ENCODE results near the gene EYA4.

The EYA4 gene

GRCh38 chr6:133340557-133340956 lies 99.4 kb downstream of the EYA4 start:
- no peak for DNase-seq
- intact Hi-C loops (cut with DNase I), result no loop called here

GRCh38 chr6:133341607-133342158 lies 100.5 kb downstream of the EYA4 start:
- DNase-seq, result no peak
- intact Hi-C loops (cut with DNase I), result no loop called here

- intact Hi-C loops (cut with DNase I), result no loop called here
- DNase-seq, result no peak
Measured at GRCh38 chr6:133343220-133343619, 102.1 kb downstream of the EYA4 start.

DNA sequence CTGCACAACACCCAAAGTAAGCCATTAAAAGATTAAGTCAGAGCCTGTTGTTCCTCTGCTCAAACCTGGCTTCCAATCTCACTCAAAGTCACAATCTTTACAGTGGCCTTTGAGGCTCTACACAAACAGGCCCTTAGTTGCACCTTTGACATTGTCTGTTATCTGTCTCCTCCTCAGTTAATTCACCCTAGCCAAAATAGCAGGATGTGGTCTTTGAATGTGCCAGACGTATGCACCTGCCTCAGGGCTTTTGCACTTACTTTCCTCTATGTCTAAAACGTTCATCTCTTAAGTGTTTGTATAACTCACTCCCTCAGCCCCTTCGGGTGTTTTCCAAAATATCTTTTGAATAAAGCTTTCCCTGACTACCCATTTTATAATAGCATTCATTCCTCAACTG lies 107.7 kb downstream of the EYA4 start:
- DNase-seq, result no peak
- intact Hi-C loops (cut with DNase I), result no loop called here

- no peak for DNase-seq
- intact Hi-C loops (cut with DNase I), result no loop called here
Measured at GRCh38 chr6:133350928-133351327, 109.8 kb downstream of the EYA4 start.

- intact Hi-C loops (cut with DNase I), result no loop called here
- no peak for DNase-seq
Measured at GRCh38 chr6:133352046-133352445, 110.9 kb downstream of the EYA4 start.

- intact Hi-C loops (cut with DNase I), result no loop called here
- no peak for DNase-seq
Measured at GRCh38 chr6:133353061-133353460, 111.9 kb downstream of the EYA4 start.

GRCh38 chr6:133355922-133356321 lies 114.8 kb downstream of the EYA4 start:
- intact Hi-C loops (cut with DNase I), result no loop called here

GRCh38 chr6:133358574-133359150 lies 117.5 kb downstream of the EYA4 start:
- intact Hi-C loops (cut with DNase I), result no loop called here
- DNase-seq, result no peak

More at GRCh38 chr6:133355922-133356321, 114.8 kb downstream of the EYA4 start:
- DNase-seq, result no peak

DNA sequence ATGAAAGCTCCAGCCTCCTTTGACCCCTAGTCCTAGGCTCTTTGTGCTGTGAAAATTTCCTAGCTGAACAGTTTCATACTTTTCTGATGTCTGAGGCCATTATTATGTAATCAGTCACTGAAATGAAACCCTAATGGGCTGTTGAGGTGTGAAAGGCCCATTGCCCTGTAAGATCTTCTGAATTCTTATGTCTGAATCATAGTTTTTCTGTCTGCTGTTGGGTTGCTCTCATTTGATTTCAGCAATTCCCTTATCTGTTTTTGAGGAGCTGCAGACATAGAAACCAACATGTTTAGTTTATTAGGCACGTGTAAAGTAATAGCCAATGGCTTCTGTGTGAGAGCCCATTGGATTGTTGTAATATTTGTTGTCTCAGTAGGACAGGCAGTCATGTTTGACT lies 118.1 kb downstream of the EYA4 start:
- no peak for DNase-seq
- intact Hi-C loops (cut with DNase I), result no loop called here

GRCh38 chr6:133359760-133360159 lies 118.6 kb downstream of the EYA4 start:
- intact Hi-C loops (cut with DNase I), result no loop called here
- no peak for DNase-seq

DNA sequence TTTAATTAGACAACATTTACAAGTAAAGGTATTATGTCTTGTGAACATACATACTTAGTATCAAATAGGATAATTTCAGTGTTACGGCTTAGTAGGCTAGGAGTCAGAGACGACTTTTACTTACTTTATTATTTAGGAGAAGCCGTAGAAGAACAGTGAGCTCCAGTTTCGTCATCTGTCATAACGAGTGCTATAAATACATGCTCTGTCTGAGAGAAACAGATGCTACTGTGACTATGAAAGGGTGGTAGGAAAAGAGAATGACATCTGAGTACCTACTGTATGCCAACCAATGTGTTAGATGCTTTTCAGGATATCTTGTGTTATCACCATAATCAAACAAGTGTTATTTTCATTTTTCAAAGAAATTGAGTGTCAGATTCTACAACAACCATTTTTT lies 119.0 kb downstream of the EYA4 start:
- DNase-seq, result no peak
- intact Hi-C loops (cut with DNase I), result no loop called here

DNA sequence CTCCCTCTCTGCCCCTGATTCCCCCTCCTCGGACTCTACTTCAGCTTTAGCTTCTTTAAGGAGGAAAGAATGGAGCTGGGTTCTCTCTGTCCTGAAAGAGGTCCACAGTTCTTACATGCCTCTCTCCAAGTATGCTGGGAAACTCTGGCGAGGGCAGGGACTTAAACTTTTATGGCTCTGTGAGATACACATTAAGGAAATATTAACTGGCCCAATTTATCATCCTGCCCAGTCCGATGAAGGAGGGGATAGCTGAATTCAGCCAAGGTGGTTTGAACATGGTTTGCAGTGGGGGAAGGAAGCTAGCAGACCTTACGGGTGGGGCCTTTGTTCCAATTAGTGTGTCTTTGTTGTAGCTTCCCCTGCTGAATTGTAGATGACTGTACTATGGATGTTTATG lies 121.7 kb downstream of the EYA4 start:
- intact Hi-C loops (cut with DNase I), result no loop called here
- no peak for DNase-seq

DNA sequence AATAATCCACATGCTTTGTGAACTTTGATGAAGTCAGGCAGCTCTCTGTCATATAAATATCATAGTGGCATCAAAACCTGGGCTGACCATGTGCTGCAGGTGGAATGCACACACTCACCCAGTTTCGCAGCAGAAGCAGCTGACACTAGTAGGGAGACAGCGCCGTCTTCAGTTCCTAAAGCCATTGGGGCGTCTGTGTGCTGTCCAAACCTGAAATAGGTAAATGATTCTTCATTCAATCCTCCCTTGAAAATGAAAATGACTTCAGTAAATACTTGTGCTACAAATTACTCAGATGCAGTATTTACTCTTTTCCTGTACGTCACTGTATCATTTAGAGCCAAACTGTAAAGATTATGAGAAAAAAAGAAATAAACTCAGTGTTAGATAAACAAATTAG lies 127.5 kb downstream of the EYA4 start:
- no peak for DNase-seq
- intact Hi-C loops (cut with DNase I), result no loop called here

- intact Hi-C loops (cut with DNase I), result no loop called here
- no peak for DNase-seq
Measured at GRCh38 chr6:133369773-133370272, 128.7 kb downstream of the EYA4 start.

GRCh38 chr6:133376743-133377142 lies 135.6 kb downstream of the EYA4 start:
- DNase-seq, result no peak
- intact Hi-C loops (cut with DNase I), result no loop called here

- DNase-seq, result no peak
- intact Hi-C loops (cut with DNase I), result no loop called here
Measured at GRCh38 chr6:133377219-133377618, 136.1 kb downstream of the EYA4 start.

GRCh38 chr6:133380047-133380446 lies 138.9 kb downstream of the EYA4 start:
- DNase-seq, result no peak

DNA sequence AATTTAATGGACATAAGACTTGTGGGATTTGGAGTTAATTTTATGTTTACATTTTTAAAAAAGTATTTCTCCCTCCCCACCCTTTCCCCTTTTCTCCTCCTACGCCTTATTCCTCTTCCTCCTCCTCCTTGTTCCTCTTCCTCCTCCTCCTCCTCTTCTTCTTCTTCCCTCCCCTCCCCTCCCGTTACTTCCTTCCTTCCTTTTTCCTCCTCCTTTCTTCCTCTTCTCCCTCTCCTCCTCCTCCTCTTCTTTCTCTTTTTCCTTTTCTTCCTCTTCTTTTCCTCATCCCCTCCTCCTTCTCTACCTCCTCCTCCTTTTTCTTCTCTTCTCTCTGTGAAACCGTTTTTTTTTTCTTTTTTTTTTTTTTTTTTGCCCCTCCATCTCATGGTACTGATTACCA lies 139.6 kb downstream of the EYA4 start:
- intact Hi-C loops (cut with DNase I), result no loop called here
- DNase-seq, result no peak

More at GRCh38 chr6:133380047-133380446, 138.9 kb downstream of the EYA4 start:
- intact Hi-C loops (cut with DNase I), result no loop called here

DNA sequence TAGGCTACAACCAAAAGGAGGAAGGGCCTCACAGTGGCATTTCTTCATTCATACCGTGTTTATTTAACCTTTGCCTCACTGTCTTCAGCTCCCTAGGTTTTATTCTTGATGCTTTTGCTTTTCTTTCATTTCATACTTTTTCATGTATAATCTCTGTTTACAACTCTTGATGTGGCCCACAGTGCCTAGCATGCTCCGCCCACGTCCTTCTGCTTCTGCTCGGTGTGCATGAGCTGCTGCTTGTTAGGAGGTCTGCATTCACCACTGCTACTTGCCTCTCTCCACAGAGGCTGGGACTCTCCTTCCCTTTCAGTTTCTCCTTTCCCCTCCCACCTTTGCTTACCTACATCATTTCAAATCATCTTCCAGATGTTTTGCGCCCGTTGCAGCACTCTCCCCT lies 147.6 kb downstream of the EYA4 start:
- no peak for DNase-seq
- intact Hi-C loops (cut with DNase I), result no loop called here

DNA sequence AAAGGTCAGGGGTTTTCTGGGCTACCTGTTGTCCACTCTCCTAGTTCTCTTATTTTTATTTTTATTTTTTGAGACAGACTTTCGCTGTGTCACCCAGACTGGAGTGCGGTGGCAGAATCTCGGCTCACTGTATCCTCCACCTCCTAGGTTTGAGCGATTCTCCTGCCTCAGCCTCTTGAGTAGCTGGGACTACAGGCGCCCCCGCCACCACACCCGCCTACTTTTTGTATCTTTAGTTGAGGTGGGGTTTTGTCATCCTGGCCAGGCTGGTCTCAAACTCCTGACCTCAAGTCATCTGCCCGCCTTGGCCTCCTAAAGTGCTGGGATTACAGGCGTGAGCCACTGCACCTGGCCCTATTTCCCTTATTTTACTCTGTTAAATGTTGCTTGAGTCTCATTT lies 149.0 kb downstream of the EYA4 start:
- DNase-seq, result peak in 2 of 10 donors; percentile 63 to 66
- intact Hi-C loops (cut with DNase I), result no loop called here

- DNase-seq, result no peak
- intact Hi-C loops (cut with DNase I), result no loop called here
Measured at GRCh38 chr6:133392015-133392414, 150.9 kb downstream of the EYA4 start.

- no peak for DNase-seq
- intact Hi-C loops (cut with DNase I), result no loop called here
Measured at GRCh38 chr6:133392641-133393040, 151.5 kb downstream of the EYA4 start.

All from posterior cingulate gyrus (tissue), 11 donors.